GM19025 (cell line): Measurements from ENCODE around the gene MARCHF11.
A peak's percentile ranks its signal among the peaks of the same experiment; 100 is the strongest.

ENCODE experiments used
- ATAC-seq: cut with Tn5 transposase; IDR thresholded peaks from one replicate; pipeline ENCODE4 v1.9.1; 2021; ENCODE audit warnings: mild to moderate bottlenecking, low read depth, moderate library complexity; ENCODE audit not compliant: unreplicated experiment

Gene MARCHF11

GRCh38 chr5:16179511-16179935 is at the start of gene MARCHF11:
TSS of gene MARCHF11 (minus strand) at chr5:16179791. CDS start at chr5:16179575, 216 bp downstream.
- no peak for ATAC-seq

GRCh38 chr5:16225927-16226326 is 46.3 kb upstream of the MARCHF11 start:
- no peak for ATAC-seq

- ATAC-seq = peak; percentile 46
Observed at GRCh38 chr5:16192311-16192710, 12.7 kb upstream of the MARCHF11 start.

GRCh38 chr5:16180789-16181082 is 1.1 kb upstream of the MARCHF11 start:
- no peak for ATAC-seq

DNA sequence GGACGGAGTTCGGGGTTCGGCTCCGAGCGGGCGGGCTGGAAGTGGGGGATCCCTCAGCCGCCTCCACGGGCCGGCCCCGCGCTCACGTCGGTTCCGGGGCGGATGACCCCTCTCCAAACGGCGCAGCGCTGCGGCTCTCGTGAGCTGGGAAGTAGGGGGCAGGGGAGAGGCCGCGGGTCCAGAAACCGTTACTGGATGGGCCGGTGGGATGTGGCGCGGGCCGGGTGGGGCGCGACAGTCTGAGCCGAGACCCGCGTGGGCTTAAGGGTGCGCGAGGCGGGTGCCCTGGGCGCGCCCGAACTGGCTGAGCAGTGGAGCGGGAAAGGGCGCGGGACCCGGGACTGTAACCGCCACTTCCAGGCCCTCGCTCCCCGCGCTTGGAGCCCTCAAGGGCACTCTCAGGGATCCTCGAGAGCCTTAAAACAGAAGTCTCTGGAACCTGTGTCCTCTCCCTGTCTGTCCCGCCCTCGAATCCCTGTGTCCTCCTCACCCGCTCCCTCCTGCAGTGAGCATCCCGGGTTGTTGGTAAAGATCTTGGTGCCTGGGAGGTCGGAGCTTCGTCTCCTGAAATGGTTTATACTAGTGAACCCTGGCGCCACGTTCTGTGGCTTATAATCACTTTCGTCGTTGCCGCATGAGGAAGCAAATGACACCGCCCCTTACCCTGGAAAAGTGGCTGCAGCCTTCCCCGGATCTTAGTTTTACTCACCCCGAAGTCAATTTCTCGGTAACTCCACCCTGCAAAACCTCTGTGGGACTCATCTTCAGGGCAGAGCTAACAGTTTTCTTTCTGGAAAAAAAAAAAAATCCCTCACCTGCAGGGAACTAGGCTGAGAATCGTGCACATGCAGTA is 571 bp upstream of the MARCHF11 start:
- ATAC-seq = no peak

DNA sequence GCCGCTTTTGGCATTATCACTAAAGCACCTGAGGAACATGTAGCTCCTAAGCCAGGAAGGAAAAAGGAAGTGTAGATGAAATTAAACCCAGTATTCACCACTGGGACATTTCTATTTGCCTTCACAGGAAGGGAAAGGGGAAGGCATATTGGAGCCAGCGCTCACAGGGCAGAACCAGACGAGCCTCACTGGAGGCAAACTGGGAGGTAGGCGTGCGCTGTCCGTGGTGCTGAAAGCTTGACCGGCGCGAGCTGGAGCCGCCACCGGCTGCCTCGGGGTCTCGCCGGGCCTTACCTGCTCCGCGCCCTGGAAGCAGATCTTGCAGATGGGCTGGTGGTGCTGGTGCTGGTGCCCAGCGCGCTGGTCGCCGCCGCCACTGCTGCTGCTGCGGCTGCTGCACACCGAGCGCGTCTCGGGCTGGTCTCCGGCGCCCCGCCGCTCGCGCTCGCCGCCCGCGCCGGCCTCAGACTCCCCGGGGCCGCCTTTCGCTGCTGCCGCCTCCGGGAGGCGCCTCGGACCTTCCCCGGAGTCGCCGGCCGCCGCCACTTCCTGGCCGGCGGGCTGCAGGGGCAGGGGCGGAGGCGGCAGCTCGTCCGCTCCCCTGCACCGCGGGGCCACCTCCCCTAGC is 732 bp downstream of the MARCHF11 start:
- ATAC-seq = no peak

GRCh38 chr5:16169550-16169949 is 10.0 kb downstream of the MARCHF11 start:
- no peak for ATAC-seq

- peak; percentile 90 for ATAC-seq
Observed at GRCh38 chr5:16160706-16161105, 18.9 kb downstream of the MARCHF11 start.

DNA sequence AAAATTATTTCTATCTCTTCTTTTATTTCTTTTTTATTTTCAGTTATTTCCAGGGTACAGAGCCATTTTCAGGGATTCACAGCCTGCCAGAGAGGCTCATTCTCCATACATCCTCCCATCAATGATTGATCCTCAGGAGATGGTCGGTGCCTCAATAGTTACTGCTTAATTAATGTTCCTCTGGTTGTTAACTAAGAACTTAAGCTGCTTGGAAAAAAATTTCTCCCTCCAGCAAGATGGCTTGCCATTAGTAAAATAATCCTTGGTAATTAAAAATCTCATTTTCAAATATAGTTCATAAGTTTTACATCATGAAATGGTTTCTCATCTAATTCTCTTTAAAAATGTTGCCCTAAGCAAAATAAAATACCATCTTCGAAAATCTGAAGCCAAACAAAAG is 20.0 kb downstream of the MARCHF11 start:
- no peak for ATAC-seq

- ATAC-seq = no peak
Observed at GRCh38 chr5:16156152-16156551, 23.4 kb downstream of the MARCHF11 start.

- no peak for ATAC-seq
Observed at GRCh38 chr5:16152601-16153568, 26.7 kb downstream of the MARCHF11 start.

DNA sequence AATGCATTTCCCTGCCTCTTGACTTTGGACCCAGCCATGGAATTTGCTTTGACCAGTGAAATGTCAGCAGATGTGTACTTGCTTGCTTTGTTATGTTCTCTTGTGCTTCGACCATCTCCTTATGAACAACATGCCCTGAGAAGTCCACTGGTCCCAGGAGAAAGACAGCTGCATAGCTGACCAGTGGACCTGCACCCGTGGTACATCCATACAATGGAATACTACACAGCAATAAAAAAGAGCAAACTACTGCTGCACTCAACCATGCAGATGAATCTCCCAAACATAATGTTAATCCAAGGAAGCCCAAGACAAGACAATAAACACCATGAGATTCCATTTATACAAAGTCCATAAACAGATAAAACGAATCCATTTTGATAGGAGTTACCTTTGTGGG is 30.0 kb downstream of the MARCHF11 start:
- ATAC-seq = no peak

GRCh38 chr5:16147179-16147900 is 32.3 kb downstream of the MARCHF11 start:
- no peak for ATAC-seq

DNA sequence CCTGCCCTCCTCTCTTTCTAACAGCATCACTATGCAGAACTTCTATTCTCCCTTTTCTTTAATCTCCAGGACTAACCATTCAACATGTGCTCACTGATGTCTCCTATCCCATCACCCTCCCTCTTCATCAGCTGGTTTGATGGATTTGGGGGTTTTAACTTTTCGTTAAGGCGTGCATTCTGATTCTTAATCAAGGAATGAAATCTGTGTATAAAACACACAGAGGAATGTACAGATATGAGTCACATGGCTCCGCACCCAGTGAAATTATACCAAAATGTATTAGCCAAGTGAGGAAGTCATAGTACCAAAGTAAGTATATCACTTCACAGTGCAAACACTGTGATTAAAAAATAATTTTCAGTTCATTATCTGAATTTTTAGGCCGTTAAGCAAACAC is 35.2 kb downstream of the MARCHF11 start:
- no peak for ATAC-seq

GRCh38 chr5:16143361-16144049 is 36.1 kb downstream of the MARCHF11 start:
- no peak for ATAC-seq

GRCh38 chr5:16140944-16141343 is 38.6 kb downstream of the MARCHF11 start:
- ATAC-seq = no peak

- ATAC-seq = no peak
Observed at GRCh38 chr5:16140417-16140816, 39.2 kb downstream of the MARCHF11 start.

DNA sequence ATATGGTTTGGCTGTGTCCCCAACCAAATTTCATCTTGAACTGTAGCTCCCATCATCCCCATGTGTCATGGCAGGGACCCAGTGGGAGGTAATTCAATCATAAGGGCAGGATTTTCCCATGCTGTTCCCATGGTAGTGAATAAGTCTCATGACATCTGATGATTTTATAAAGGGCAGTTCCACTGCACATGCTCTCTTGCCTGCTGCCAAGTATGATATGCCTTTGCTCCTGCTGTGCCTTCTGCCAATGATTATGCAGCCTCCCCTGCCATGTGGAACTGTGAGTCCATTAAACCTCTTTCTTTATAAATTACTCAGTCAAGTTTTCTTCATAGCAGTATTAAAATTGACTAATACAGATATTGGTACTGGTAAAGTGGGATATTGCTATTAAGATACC is 42.4 kb downstream of the MARCHF11 start:
- no peak for ATAC-seq

DNA sequence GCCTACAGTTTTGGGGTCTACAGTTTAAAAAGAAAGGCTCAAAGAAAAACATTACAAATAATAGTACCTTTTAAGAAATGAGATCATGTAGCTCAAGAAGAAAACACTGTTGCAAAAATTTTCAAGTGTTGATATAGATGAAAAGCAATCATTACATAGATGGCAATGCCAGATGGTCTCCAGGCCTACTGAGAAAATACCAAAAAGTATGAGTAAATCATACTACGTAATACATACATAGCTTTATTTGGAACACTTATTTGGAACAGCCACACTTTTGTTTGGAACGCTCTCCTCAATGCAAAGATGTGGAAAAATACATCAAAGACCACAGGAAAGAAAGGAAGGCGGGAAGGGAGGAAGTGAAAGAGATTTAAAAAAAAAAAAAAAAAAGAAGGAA is 44.1 kb downstream of the MARCHF11 start:
- no peak for ATAC-seq

DNA sequence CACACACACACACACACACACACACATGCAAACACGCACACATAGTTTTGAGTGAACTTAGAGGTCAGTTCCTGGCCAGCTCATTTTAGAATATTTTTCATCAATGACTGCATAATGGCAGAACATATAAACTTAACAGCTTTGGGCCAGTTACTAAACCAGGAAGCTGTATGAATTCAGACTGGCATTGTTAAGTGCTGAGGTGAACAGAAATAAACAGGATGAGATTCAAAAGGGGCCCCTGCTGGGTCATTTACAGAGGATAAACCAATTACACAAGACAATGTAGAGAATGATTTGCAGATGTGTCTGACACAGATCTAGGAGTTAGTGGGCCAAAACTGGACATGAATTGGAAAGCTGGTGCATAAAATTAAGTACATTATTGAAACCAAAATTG is 44.6 kb downstream of the MARCHF11 start:
- no peak for ATAC-seq
